Activated B cell treated with CpG ODN at 0.5 μM for 24 hours (primary cell): ENCODE results near the gene PCNT. TPM values are rescaled to one million over a fixed set of nuclear protein-coding genes. Genes with fewer than 3 reads are reported as not detected.

Experiments used
- ATAC-seq: fragments of 200-7000 bp; cut with Tn5 transposase; one replicate; pipeline ENCODE4 v1.10.0; 2021; ENCODE audit warnings: low read depth, mild to moderate bottlenecking, moderate library complexity
- CTCF ChIA-PET: fragments of 350-600 bp; sonication (Branson Sonifier 250); formaldehyde crosslinking; loops from one replicate; lab custom pipeline; 2021; ENCODE audit warnings: antibody characterized with exemption; lab: Charles Lee
- POLR2A ChIA-PET: fragments of 350-600 bp; sonication (Branson Sonifier 250); formaldehyde crosslinking; loops from one replicate; lab custom pipeline; 2021; ENCODE audit warnings: antibody characterized with exemption; lab: Charles Lee
- DNase-seq: peaks from one replicate; pipeline ENCODE4 v3.0.0; 2022
- H3K27ac Mint-ChIP-seq: one replicate; pipeline ENCODE4 v1.8.0; 2020; ENCODE audit warnings: mixed read lengths
- H3K27me3 Mint-ChIP-seq: one replicate; pipeline ENCODE4 v1.8.0; 2021; ENCODE audit warnings: mixed read lengths
- H3K36me3 Mint-ChIP-seq: one replicate; pipeline ENCODE4 v1.8.0; 2021; ENCODE audit warnings: low read depth, mixed read lengths
- H3K4me1 Mint-ChIP-seq: one replicate; pipeline ENCODE4 v1.8.0; 2021; ENCODE audit warnings: mixed read lengths
- H3K4me3 Mint-ChIP-seq: one replicate; pipeline ENCODE4 v1.8.0; 2020; ENCODE audit warnings: mild to moderate bottlenecking, mixed read lengths
- H3K9me3 Mint-ChIP-seq: one replicate; pipeline ENCODE4 v1.8.0; 2020; ENCODE audit warnings: mixed read lengths
- CTCF ChIP-seq: fragments of 200-600 bp; IDR thresholded peaks from one replicate; pipeline ENCODE4 v1.8.0; 2022; ENCODE audit warnings: antibody characterized with exemption, mild to moderate bottlenecking
- intact Hi-C: fragments of 100-400 bp; cut with micrococcal nuclease; formaldehyde crosslinking; loops from one replicate; pipeline ENCODE4 v1.15.1; 2024
- total RNA-seq: library from RNA; stranded (reverse); gene quantifications from 2 replicates; pipeline ENCODE4 v1.2.3, GENCODE V29; 2022

PCNT gene
- total RNA-seq, 1 donor from 2014 or later, result 39.7 TPM

- no peaks in the 10 kb centered on the region for H3K27me3 Mint-ChIP-seq
- peaks cover 76% of the 10 kb centered on the region for H3K36me3 Mint-ChIP-seq
- H3K27ac Mint-ChIP-seq, result no peak overlapping the region
- ChIA-PET POLR2A (no interaction called here), CTCF (no interaction called here)
- no peak overlapping the region for H3K4me3 Mint-ChIP-seq
- TF ChIP-seq CTCF, result no peak
- H3K4me1 Mint-ChIP-seq, result peaks cover 2% of the 10 kb centered on the region
- ATAC-seq (no peak), DNase-seq (no peak)
- no peaks in the 10 kb centered on the region for H3K9me3 Mint-ChIP-seq
- intact Hi-C loops, result no loop called here
Measured at GRCh38 chr21:46357684-46358425, 33.9 kb downstream of the PCNT start.

- no peaks in the 10 kb centered on the region for H3K27me3 Mint-ChIP-seq
- CTCF ChIA-PET, result no interaction called here
- peaks cover 65% of the 10 kb centered on the region for H3K36me3 Mint-ChIP-seq
Measured at GRCh38 chr21:46361176-46361575, 37.2 kb downstream of the PCNT start.

GRCh38 chr21:46361935-46362334 lies 38.0 kb downstream of the PCNT start:
- no peak overlapping the region for H3K27ac Mint-ChIP-seq
- ChIA-PET CTCF (no interaction called here), POLR2A (no interaction called here)
- DNase-seq (no peak), ATAC-seq (no peak)
- H3K27me3 Mint-ChIP-seq, result no peaks in the 10 kb centered on the region
- H3K4me1 Mint-ChIP-seq, result no peaks in the 10 kb centered on the region
- intact Hi-C loops, result no loop called here
- no peaks in the 10 kb centered on the region for H3K9me3 Mint-ChIP-seq
- no peak for TF ChIP-seq CTCF
- no peak overlapping the region for H3K4me3 Mint-ChIP-seq
- H3K36me3 Mint-ChIP-seq, result peaks cover 68% of the 10 kb centered on the region

More at GRCh38 chr21:46361176-46361575, 37.2 kb downstream of the PCNT start:
- no peak overlapping the region for H3K27ac Mint-ChIP-seq
- no peak for TF ChIP-seq CTCF
- no peak overlapping the region for H3K4me3 Mint-ChIP-seq
- intact Hi-C loops, result no loop called here
- H3K9me3 Mint-ChIP-seq, result no peaks in the 10 kb centered on the region
- ATAC-seq (no peak), DNase-seq (no peak)
- POLR2A ChIA-PET, result no interaction called here
- peaks cover 2% of the 10 kb centered on the region for H3K4me1 Mint-ChIP-seq

GRCh38 chr21:46362946-46363345 lies 39.0 kb downstream of the PCNT start:
- Mint-ChIP-seq H3K4me3 (no peak overlapping the region), H3K4me1 (peaks cover 2% of the 10 kb centered on the region), H3K36me3 (peaks cover 61% of the 10 kb centered on the region), H3K27ac (no peak overlapping the region), H3K9me3 (no peaks in the 10 kb centered on the region), H3K27me3 (no peaks in the 10 kb centered on the region)
- no peak for TF ChIP-seq CTCF
- CTCF ChIA-PET, result no interaction called here
- POLR2A ChIA-PET, result no interaction called here
- ATAC-seq, result no peak
- intact Hi-C loops, result no loop called here
- DNase-seq, result no peak

GRCh38 chr21:46363698-46364097 lies 39.7 kb downstream of the PCNT start:
- DNase-seq (no peak), ATAC-seq (no peak)
- POLR2A ChIA-PET, result no interaction called here
- intact Hi-C loops, result no loop called here
- Mint-ChIP-seq H3K36me3 (peaks cover 58% of the 10 kb centered on the region), H3K9me3 (no peaks in the 10 kb centered on the region), H3K4me3 (no peak overlapping the region), H3K27me3 (no peaks in the 10 kb centered on the region), H3K4me1 (peaks cover 9% of the 10 kb centered on the region), H3K27ac (no peak overlapping the region)
- CTCF ChIA-PET, result no interaction called here
- TF ChIP-seq CTCF, result no peak
